Left lung (tissue), 10 donors: ENCODE measurements around the gene ZEB2. TPM values are rescaled to one million over a fixed set of nuclear protein-coding genes. Genes with fewer than 3 reads are reported as not detected.

Experiments used
- ATAC-seq: fragments of 200-7000 bp; cut with Tn5 transposase; one replicate; pipeline ENCODE4 v1.9.1; 2020; ENCODE audit warnings: moderate library complexity
- DNase-seq, 4 donors: peaks; one replicate each; pipeline ENCODE4 v3.0.0-alpha.2; 2013 to 2020
- H3K27ac ChIP-seq, 2 donors: fragments of 200-600 bp; sonication (generic) in 1 of 2; one replicate each; pipeline versions ENCODE4 v1.5.0 to v1.8.0; 2020 to 2021
- H3K27me3 ChIP-seq, 2 donors: fragments of 200-600 bp; sonication (generic) in 1 of 2; one replicate each; pipeline versions ENCODE4 v1.5.0 to v1.8.0; 2020 to 2021
- H3K36me3 ChIP-seq, 2 donors: fragments of 200-600 bp; sonication (generic) in 1 of 2; one replicate each; pipeline versions ENCODE4 v1.5.0 to v1.8.0; 2020 to 2021
- H3K4me1 ChIP-seq, 2 donors: fragments of 200-600 bp; one replicate each; pipeline ENCODE4 v1.8.0; 2021
- H3K4me3 ChIP-seq, 2 donors: fragments of 200-600 bp; sonication (generic) in 1 of 2; one replicate each; pipeline versions ENCODE4 v1.5.0 to v1.8.0; 2020 to 2021; ENCODE audit warnings: mild to moderate bottlenecking in 1 of 2
- H3K9me3 ChIP-seq, 2 donors: fragments of 200-600 bp; sonication (generic) in 1 of 2; one replicate each; pipeline versions ENCODE4 v1.5.0 to v1.8.0; 2020 to 2021
- intact Hi-C, 2 donors: fragments of 100-400 bp; cut with DNase I; formaldehyde crosslinking; loops; one replicate each; pipeline versions ENCODE4 v1.11.2 to v1.14.2; 2022
- polyA plus RNA-seq, 6 donors: library from polyadenylated mRNA; unstranded; fragments of 120-200 nt; gene quantifications; one replicate each; pipeline ENCODE4 v1.2.1, GENCODE V29; 2013; ENCODE audit not compliant: insufficient read length in 6 of 6
- total RNA-seq, 2 donors: library from RNA; stranded (reverse); fragmentation: NEBNext Ultra II Directional; extraction: Animal tissue kit (Norgen Biotek cat#: 25700); gene quantifications; one replicate each; pipeline ENCODE4 v1.2.1, GENCODE V29; 2021
- TF ChIP-seq, protein P1 (sequence below), 2 donors: fragments of 200-600 bp; sonication (generic) in 1 of 2; IDR thresholded peaks; one replicate each; pipeline versions ENCODE4 v1.5.0 to v1.8.0; 2021; ENCODE audit warnings: antibody characterized with exemption in 2 of 2
- donor health status: DM: no; HTN: yes; CAD: no.
- donor health status: DM: no; HTN: no; CAD: no.

ZEB2 gene
- total and polyA plus RNA-seq, 8 donors, result 141 to 292 (median 271) TPM

DNA sequence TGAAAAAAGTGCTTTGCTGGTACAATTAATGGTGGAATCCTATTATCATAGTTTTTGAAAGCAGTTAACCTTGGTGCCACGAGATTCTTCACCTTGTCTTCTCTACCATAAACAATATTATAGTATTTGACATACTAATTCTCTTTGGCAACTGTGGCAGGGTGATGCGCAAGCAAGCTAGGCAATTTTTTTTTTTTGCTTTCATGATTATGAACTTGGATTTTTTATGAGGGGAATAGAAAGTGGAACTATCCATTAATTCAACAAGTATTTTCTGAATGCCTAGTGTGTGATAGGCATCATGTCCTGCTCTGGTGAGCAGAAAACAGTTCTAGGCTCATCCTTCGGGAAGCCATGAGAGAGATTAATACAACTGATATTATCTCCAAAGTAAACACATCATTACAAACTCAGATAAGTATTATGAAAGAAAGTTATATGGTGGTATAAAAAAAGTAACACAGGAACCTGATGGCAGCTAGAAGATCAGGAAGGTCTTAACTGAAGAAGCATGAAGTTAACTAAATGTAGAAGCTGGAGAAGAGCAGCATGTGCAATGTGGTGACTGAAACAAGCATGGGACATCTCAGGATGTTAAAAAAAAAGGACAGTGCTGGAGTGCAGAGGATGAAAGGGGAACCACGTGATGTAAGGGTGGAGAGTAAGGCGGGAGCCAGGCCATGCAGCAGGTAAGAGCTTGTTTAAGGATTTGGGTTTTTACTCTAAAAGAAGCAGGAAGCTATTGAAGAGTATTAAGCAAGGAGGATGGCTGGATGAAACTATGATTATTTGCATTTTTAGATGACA lies 113.7 kb downstream of the ZEB2 start:
- Histone ChIP-seq H3K27ac (peak overlapping the region in 1 of 2 donors; percentile 4), H3K4me1 (peaks cover 13 to 31% of the 10 kb centered on the region in 2 donors), H3K36me3 (peaks cover 0 to 59% of the 10 kb centered on the region in 2 donors), H3K9me3 (no peaks in the 10 kb centered on the region), H3K27me3 (no peaks in the 10 kb centered on the region), H3K4me3 (no peak overlapping the region)
- DNase-seq (no peak), ATAC-seq (no peak)
- TF ChIP-seq, protein P1, sequence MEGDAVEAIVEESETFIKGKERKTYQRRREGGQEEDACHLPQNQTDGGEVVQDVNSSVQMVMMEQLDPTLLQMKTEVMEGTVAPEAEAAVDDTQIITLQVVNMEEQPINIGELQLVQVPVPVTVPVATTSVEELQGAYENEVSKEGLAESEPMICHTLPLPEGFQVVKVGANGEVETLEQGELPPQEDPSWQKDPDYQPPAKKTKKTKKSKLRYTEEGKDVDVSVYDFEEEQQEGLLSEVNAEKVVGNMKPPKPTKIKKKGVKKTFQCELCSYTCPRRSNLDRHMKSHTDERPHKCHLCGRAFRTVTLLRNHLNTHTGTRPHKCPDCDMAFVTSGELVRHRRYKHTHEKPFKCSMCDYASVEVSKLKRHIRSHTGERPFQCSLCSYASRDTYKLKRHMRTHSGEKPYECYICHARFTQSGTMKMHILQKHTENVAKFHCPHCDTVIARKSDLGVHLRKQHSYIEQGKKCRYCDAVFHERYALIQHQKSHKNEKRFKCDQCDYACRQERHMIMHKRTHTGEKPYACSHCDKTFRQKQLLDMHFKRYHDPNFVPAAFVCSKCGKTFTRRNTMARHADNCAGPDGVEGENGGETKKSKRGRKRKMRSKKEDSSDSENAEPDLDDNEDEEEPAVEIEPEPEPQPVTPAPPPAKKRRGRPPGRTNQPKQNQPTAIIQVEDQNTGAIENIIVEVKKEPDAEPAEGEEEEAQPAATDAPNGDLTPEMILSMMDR (IDR thresholded peaks at IDR 0.05), result no peak
- intact Hi-C loops, result no loop called here

DNA sequence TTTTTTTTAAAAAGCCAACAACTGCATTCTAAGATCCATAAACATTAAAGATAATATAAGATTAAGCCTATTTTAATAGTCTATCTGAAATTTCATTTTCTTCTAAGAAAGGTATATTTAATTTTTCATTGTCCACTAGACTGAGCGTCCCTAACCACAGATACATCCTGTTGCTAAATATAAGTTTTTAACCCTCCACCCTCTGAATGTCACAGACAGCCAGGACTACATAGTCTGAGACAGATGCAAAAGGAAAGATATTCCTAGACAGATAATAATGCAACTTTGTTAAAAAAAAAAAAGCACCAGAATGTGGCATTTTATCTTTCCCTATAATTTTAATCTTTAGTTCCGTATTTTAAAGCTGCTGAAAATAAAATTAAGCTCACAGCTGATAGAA lies 114.6 kb downstream of the ZEB2 start:
- DNase-seq, result no peak
- TF ChIP-seq, protein P1 (IDR thresholded peaks at IDR 0.05), result no peak
- intact Hi-C loops, result no loop called here
- ATAC-seq, result no peak
- Histone ChIP-seq H3K27ac (peak overlapping the region in 1 of 2 donors; percentile 5), H3K27me3 (no peaks in the 10 kb centered on the region), H3K36me3 (peaks cover 0 to 66% of the 10 kb centered on the region in 2 donors), H3K9me3 (no peaks in the 10 kb centered on the region), H3K4me1 (peaks cover 13 to 31% of the 10 kb centered on the region in 2 donors), H3K4me3 (no peak overlapping the region)

DNA sequence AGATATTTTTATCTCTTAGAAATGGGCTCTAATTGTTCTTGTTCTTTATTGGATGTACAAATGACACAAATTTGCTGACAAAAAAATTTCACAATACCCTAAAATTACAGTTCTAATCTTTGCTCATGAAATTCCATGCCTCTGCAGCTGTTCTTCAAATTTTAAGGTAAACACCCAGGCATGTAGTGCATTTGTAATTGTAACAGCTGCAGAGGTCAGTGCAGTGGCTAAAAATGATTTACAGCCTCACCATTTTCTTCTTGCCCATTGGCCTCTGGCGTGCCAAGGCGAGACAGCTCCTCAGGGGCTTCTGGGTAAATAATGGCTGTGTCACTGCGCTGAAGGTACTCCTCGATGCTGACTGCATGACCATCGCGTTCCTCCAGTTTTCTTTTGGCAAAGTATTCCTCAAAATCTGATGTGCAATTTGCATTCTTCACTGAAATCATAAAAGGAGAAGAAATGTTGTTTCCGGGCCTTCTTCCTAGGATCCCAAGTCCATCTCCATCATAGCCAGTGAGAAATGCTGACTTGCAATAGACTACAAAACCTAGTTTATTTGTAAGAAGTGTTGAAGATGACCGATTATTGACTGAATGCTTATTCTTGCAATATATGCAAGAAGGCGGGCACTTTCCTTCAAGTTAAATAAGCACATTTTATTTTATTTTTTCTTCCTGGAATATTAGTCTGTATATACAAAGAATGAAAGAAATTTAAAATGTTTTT lies 115.2 kb downstream of the ZEB2 start:
- TF ChIP-seq, protein P1 (IDR thresholded peaks at IDR 0.05), result no peak
- H3K4me1 ChIP-seq, result peaks cover 13 to 31% of the 10 kb centered on the region in 2 donors
- H3K4me3 ChIP-seq, result no peak overlapping the region
- intact Hi-C loops, result no loop called here
- ATAC-seq (no peak), DNase-seq (peak in 2 of 4 donors; percentile 52 to 58)
- no peaks in the 10 kb centered on the region for H3K9me3 ChIP-seq
- H3K27me3 ChIP-seq, result no peaks in the 10 kb centered on the region
- H3K36me3 ChIP-seq, result peaks cover 0 to 69% of the 10 kb centered on the region in 2 donors
- peak overlapping the region in 1 of 2 donors; percentile 6 for H3K27ac ChIP-seq

DNA sequence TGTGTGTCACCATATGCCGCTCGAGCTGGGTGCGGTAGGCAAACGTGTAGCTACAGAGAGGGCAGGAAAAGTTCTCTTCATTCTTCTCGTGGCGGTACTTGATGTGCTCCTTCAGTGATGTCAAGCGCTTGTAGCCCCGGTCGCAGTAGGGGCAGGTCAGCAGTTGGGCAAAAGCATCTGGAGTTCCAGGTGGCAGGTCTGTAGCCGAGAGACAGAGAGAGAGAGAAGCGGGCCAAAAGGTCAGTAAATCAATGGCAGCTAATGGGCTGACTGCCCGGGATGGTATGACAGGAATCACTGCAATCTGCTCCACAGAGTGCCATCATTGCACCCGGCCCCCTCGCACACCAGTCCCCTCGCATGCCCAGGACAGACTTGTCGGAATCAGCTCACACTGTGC lies 116.0 kb downstream of the ZEB2 start:
- H3K27me3 ChIP-seq, result no peaks in the 10 kb centered on the region
- peak overlapping the region in 1 of 2 donors; percentile 6 for H3K27ac ChIP-seq
- DNase-seq (peak in 1 of 4 donors; percentile 37), ATAC-seq (no peak)
- H3K4me1 ChIP-seq, result peaks cover 13 to 28% of the 10 kb centered on the region in 2 donors
- intact Hi-C loops, result no loop called here
- no peak overlapping the region for H3K4me3 ChIP-seq
- TF ChIP-seq, protein P1 (IDR thresholded peaks at IDR 0.05), result no peak
- peaks cover 0 to 77% of the 10 kb centered on the region in 2 donors for H3K36me3 ChIP-seq
- no peaks in the 10 kb centered on the region for H3K9me3 ChIP-seq

DNA sequence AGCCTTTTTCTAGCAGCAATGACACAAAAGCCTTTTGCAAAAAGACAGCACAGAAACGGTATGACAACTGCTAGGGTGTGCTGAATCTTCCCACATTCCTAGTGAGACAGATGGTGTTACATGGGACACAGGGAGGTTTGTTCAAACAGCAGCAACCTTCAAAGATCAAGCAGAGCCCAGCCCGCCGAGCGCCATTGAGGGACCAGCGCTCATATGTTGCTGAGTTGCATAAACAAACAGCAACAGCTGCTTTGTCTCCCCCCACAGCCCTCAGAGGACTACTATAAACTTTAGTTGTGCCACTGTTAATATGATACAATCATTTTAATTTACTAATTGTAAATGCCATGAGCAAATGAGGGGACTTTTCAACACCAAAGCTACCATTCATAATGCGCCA lies 117.7 kb downstream of the ZEB2 start:
- peaks cover 7 to 83% of the 10 kb centered on the region in 2 donors for H3K36me3 ChIP-seq
- no peaks in the 10 kb centered on the region for H3K9me3 ChIP-seq
- H3K27ac ChIP-seq, result peak overlapping the region; percentile 33 to 38
- ATAC-seq (peak; percentile 33), DNase-seq (peak; percentile 40 to 92 (median 72))
- TF ChIP-seq, protein P1 (IDR thresholded peaks at IDR 0.05), result no peak
- no peak overlapping the region for H3K4me3 ChIP-seq
- H3K27me3 ChIP-seq, result no peaks in the 10 kb centered on the region
- intact Hi-C loops, result no loop called here
- peaks cover 13 to 27% of the 10 kb centered on the region in 2 donors for H3K4me1 ChIP-seq
